OCI-LY7 (cell line): Measurements from ENCODE around the gene TSPAN19.

Experiments
- EZH2phosphoT487 ChIP-seq: fragments of 200-600 bp; sonication (generic); IDR thresholded peaks from 2 replicates; pipeline ENCODE4 v1.6.1; 2018; ENCODE audit warnings: low read depth, borderline replicate concordance, mild to moderate bottlenecking, mixed run types, antibody characterized with exemption, low read length, moderate library complexity, mixed read lengths
- TF ChIP-seq, protein P1 (sequence below): fragments of 200-600 bp; sonication (generic); conservative IDR thresholded peaks from 2 replicates; pipeline ENCODE4 v1.5.1; 2014; ENCODE audit warnings: mild to moderate bottlenecking, antibody characterized with exemption, low read length, moderate library complexity, mixed read lengths

DNA sequence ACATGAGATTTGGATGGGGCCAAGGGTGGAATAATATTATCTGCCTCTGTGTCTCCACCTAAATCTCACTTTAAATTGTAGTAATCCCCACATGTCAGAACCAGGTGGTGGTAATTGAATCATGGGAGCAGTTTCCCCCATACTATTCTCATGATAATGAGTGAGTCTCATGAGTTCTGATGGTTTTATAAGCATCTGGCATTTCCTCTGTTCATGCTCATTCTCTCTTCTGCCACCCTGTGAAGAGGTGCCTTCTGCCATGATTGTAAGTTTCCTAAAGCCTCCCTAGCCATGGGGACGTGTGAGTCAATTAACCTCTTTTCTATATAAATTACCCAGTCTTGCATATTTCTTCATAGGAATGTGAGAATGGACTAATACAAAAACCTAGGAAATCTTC is 29.9 kb downstream of the TSPAN19 start:
- TF ChIP-seq, protein P1, sequence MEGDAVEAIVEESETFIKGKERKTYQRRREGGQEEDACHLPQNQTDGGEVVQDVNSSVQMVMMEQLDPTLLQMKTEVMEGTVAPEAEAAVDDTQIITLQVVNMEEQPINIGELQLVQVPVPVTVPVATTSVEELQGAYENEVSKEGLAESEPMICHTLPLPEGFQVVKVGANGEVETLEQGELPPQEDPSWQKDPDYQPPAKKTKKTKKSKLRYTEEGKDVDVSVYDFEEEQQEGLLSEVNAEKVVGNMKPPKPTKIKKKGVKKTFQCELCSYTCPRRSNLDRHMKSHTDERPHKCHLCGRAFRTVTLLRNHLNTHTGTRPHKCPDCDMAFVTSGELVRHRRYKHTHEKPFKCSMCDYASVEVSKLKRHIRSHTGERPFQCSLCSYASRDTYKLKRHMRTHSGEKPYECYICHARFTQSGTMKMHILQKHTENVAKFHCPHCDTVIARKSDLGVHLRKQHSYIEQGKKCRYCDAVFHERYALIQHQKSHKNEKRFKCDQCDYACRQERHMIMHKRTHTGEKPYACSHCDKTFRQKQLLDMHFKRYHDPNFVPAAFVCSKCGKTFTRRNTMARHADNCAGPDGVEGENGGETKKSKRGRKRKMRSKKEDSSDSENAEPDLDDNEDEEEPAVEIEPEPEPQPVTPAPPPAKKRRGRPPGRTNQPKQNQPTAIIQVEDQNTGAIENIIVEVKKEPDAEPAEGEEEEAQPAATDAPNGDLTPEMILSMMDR, result no peak
- TF ChIP-seq EZH2phosphoT487, result no peak
